NB4 (cell line): ENCODE data around the gene HMGB3.

Experiments
- MAX ChIP-seq: IDR thresholded peaks from 2 replicates; pipeline ENCODE4 v1.6.1; 2011; ENCODE audit warnings: low read depth, low read length
- MYC ChIP-seq: IDR thresholded peaks from 2 replicates; pipeline ENCODE4 v1.6.1; 2011; ENCODE audit warnings: low read depth, low read length
- POLR2A ChIP-seq: IDR thresholded peaks from 2 replicates; pipeline ENCODE4 v1.6.1; 2011; ENCODE audit warnings: mild to moderate bottlenecking; ENCODE audit not compliant: insufficient read length; ENCODE audit errors: extremely low read depth
- TF ChIP-seq, protein P1 (sequence below): IDR thresholded peaks from one replicate; pipeline ENCODE4 v1.5.1; 2012; ENCODE audit warnings: low read depth, low read length

- TF ChIP-seq, protein P1, sequence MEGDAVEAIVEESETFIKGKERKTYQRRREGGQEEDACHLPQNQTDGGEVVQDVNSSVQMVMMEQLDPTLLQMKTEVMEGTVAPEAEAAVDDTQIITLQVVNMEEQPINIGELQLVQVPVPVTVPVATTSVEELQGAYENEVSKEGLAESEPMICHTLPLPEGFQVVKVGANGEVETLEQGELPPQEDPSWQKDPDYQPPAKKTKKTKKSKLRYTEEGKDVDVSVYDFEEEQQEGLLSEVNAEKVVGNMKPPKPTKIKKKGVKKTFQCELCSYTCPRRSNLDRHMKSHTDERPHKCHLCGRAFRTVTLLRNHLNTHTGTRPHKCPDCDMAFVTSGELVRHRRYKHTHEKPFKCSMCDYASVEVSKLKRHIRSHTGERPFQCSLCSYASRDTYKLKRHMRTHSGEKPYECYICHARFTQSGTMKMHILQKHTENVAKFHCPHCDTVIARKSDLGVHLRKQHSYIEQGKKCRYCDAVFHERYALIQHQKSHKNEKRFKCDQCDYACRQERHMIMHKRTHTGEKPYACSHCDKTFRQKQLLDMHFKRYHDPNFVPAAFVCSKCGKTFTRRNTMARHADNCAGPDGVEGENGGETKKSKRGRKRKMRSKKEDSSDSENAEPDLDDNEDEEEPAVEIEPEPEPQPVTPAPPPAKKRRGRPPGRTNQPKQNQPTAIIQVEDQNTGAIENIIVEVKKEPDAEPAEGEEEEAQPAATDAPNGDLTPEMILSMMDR = no peak
- TF ChIP-seq POLR2A (no peak), MAX (no peak), MYC (no peak)
Observed at GRCh38 chrX:150940844-150941495, 42.2 kb upstream of the HMGB3 start.
